IPS-20b (cell line): ENCODE measurements around the gene LPP.

Experiments used
- H3K27ac ChIP-seq: one replicate; pipeline ENCODE4 v1.5.1; 2013; ENCODE audit warnings: low read length
- H3K27me3 ChIP-seq: 2 replicates; pipeline ENCODE4 v1.6.1; 2013; ENCODE audit warnings: mild to moderate bottlenecking, low read length, inconsistent platforms; ENCODE audit not compliant: insufficient read depth
- H3K36me3 ChIP-seq: 2 replicates; pipeline ENCODE4 v1.6.1; 2013; ENCODE audit warnings: low read depth, mild to moderate bottlenecking, inconsistent platforms, low read length, moderate library complexity; ENCODE audit not compliant: insufficient read depth
- H3K4me1 ChIP-seq: 2 replicates; pipeline ENCODE4 v1.6.1; 2013; ENCODE audit warnings: mild to moderate bottlenecking, control low read depth, inconsistent platforms, low read length, moderate library complexity; ENCODE audit not compliant: insufficient read depth
- H3K4me3 ChIP-seq: 2 replicates; pipeline ENCODE4 v1.5.1; 2013; ENCODE audit warnings: mild to moderate bottlenecking, low read length, inconsistent platforms
- H3K9ac ChIP-seq: 2 replicates; pipeline ENCODE4 v1.6.1; 2013; ENCODE audit warnings: low read depth, mild to moderate bottlenecking, inconsistent platforms, low read length, moderate library complexity
- H3K9me3 ChIP-seq: 2 replicates; pipeline ENCODE4 v1.6.1; 2013; ENCODE audit warnings: mild to moderate bottlenecking, low read depth, low read length, inconsistent platforms; ENCODE audit not compliant: insufficient read depth

The LPP gene

DNA sequence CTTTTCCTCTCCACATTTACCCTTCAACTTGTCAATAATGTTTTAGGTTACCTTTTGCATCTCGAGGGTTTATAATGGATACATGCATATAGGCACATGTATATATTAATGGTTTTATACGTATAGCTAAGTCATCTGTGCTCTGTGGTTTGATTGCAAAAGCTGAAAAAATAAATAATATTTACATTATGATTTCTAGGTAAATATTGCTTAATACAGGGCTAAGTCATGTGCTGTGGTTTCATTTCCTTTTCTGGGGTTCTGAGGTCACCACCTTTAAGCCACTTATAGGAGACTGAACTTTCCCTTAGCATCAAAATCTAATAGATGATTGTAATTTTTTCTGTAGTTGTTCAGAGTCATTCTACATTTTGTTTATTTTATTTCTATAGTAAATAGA lies 33.1 kb downstream of the LPP start:
- no peak overlapping the region for H3K4me3 ChIP-seq
- no peak overlapping the region for H3K9ac ChIP-seq
- peaks cover 22% of the 10 kb centered on the region for H3K4me1 ChIP-seq
- no peaks in the 10 kb centered on the region for H3K9me3 ChIP-seq
- no peaks in the 10 kb centered on the region; the same call in 1 of the 2 replicates for H3K36me3 ChIP-seq
- H3K27ac ChIP-seq = no peak overlapping the region
- no peaks in the 10 kb centered on the region for H3K27me3 ChIP-seq

DNA sequence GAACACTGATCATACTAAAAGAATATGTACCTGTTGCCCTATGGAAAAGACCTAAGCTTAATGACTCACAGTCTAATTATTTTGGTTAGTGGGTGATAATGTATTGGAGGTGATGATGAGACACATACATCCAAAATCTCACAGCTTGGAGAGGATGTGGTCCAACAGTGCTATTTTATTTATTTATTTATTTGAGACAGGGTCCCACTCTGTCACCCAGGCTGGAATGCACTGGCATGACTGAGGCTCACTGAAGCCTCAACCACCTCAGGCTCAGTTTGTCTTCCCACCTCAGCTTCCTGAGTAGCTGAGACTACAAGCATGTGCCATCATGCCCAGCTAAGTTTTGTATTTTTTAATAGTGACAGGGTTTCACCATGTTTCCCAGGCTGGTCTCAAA lies 35.0 kb downstream of the LPP start:
- Histone ChIP-seq H3K36me3 (no peaks in the 10 kb centered on the region; the same call in 1 of the 2 replicates), H3K4me3 (no peak overlapping the region), H3K9ac (no peak overlapping the region), H3K27ac (no peak overlapping the region), H3K4me1 (peaks cover 19% of the 10 kb centered on the region), H3K27me3 (no peaks in the 10 kb centered on the region), H3K9me3 (no peaks in the 10 kb centered on the region)

DNA sequence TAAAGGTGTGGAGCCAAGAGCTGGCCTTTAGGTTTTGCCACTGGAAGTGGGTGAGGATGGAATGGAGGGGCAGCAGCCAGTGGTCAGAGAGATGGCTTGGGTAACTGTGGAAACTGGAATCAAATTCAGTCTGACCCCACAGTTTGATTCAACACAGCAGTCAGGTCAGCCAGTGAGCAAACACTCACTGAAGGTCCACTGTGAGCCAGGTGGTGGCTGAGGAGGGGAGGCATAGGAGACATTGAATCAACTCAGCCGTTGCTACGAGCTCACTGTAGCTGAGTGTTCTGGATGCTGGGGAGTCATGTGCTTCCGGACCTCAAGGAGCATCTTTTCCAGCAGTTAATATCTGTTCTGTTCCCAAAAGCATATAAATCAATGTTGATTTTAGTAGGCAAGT lies 37.5 kb downstream of the LPP start:
- H3K9me3 ChIP-seq = no peaks in the 10 kb centered on the region
- H3K27ac ChIP-seq = no peak overlapping the region
- H3K9ac ChIP-seq = no peak overlapping the region
- H3K27me3 ChIP-seq = no peaks in the 10 kb centered on the region
- H3K36me3 ChIP-seq = no peaks in the 10 kb centered on the region; the same call in 1 of the 2 replicates
- H3K4me1 ChIP-seq = peaks cover 9% of the 10 kb centered on the region
- H3K4me3 ChIP-seq = no peak overlapping the region

DNA sequence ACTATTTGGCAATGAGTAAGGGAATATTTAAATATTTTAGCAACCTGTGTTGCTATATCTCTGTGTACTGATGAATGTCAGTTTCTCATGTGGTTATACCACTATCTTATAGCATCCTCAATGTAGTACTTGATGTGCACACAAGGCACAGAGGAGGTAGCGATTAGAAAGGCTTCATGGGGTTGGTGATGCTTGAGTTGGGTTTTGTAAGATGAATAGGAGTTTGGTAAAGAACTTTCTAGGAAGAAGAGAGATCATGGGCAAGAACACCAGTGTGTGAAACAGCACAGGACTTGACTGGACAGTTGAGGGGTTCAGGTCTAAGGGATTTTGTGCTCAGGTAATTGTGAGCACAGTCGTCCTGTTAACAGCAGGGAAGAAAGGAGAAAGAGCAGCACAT lies 38.1 kb downstream of the LPP start:
- Histone ChIP-seq H3K9me3 (no peaks in the 10 kb centered on the region), H3K9ac (no peak overlapping the region), H3K27me3 (no peaks in the 10 kb centered on the region), H3K4me3 (no peak overlapping the region), H3K36me3 (no peaks in the 10 kb centered on the region; the same call in 1 of the 2 replicates), H3K4me1 (peaks cover 13% of the 10 kb centered on the region), H3K27ac (no peak overlapping the region)

DNA sequence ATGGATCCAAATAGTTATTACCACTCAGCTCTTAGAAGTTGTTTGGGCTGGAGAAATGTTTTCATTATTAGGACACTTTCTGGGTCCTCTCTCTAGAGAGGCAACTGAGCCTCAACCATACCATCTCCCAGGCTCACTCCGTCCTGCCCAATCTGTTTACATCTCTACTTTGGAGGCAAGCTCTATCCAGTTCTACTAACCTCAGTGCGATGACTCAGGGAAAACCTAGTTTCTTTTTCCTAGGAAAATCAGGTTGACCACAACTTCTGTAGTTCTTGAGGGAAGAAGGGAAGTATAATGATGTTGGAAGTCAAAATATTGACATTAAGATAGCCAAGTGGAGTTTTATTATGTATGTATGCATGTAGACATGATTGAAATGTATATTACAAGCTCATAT lies 40.4 kb downstream of the LPP start:
- no peak overlapping the region for H3K27ac ChIP-seq
- H3K36me3 ChIP-seq = no peaks in the 10 kb centered on the region; the same call in 1 of the 2 replicates
- no peak overlapping the region for H3K4me3 ChIP-seq
- H3K4me1 ChIP-seq = peaks cover 13% of the 10 kb centered on the region
- H3K9ac ChIP-seq = no peak overlapping the region
- no peaks in the 10 kb centered on the region for H3K9me3 ChIP-seq
- H3K27me3 ChIP-seq = no peaks in the 10 kb centered on the region

DNA sequence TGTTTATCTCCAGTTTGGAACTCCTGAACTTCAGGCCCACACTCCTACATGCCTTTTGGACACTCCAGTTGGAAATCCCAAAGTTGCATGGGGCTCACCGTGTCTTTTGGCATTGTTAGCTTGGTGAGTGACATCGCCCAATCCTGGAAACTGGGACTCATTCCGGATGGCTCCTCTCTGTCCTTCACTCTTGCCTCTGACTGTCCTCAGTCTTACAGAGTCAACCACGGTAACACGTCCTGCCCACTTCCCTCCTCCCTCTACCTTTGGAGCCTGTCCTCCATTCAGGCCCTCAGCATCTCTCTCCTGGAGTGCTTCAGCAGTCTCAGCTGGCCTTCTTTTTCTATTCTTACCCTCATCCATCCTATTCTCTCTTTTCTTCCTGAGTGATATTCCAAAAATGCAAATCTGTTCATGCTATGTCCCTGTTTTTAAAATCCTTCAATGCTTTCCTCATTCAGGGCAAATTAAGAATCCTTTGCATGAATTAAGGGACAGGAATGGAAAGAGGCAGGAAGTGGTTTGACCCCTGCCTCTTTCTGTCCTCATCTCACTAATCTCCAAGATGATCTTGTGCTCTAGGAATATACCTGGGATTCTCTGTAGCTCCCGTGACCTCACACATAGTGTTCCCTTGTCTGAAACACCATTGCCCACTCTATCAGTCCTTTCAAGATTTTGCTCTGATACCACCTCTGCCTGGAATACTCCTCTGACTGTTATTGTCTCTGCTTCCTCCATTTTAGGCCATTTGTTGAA lies 42.5 kb downstream of the LPP start:
- Histone ChIP-seq H3K9me3 (no peaks in the 10 kb centered on the region), H3K4me3 (no peak overlapping the region), H3K4me1 (peaks cover 13% of the 10 kb centered on the region), H3K36me3 (no peaks in the 10 kb centered on the region; the same call in 1 of the 2 replicates), H3K9ac (no peak overlapping the region), H3K27me3 (no peaks in the 10 kb centered on the region), H3K27ac (no peak overlapping the region)

DNA sequence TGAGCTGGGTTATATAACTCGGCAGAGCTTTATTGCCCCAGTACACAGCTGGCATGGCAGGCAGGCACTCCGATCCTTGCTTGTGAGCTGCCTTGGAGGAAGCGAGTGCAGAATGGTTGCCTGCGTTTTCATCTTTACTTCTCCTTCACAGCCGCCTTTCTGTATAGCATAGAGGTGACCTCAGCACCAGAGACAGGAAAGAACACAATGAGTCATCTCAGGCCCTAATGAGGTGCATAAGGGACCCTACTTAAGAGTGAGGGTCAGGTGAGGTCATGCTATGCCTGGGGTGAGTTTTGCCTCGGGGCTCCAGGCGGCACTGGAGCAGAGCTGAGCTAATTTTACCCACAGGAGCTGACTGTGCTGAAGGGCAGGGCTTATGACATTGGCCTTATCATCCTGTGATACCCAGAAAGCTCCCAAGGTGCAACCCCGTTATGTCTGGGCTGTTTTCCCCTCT lies 43.5 kb downstream of the LPP start:
- Histone ChIP-seq H3K4me3 (no peak overlapping the region), H3K9ac (no peak overlapping the region), H3K27ac (no peak overlapping the region), H3K36me3 (no peaks in the 10 kb centered on the region), H3K9me3 (no peaks in the 10 kb centered on the region), H3K4me1 (peaks cover 13% of the 10 kb centered on the region), H3K27me3 (no peaks in the 10 kb centered on the region)

DNA sequence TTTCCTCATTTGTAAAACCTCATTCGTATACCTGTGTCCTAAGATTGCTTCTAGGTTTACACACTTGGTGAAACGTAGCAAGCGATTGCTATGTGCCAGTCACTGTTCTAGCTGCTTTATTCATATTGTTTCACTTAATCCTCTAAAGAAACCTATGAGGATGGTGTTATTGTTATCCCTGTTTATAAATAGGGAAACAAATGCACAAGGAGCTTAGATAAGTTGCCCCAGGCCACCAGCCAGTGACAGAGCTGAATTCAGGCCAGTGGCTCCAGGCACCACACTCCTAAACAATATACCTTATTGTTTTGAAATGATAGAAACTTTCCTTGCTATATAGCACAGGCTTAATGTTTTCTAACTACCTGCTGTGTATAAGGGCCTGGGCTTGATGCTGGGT lies 44.0 kb downstream of the LPP start:
- Histone ChIP-seq H3K4me1 (peaks cover 13% of the 10 kb centered on the region), H3K36me3 (no peaks in the 10 kb centered on the region), H3K9ac (no peak overlapping the region), H3K27me3 (no peaks in the 10 kb centered on the region), H3K4me3 (no peak overlapping the region), H3K27ac (no peak overlapping the region), H3K9me3 (no peaks in the 10 kb centered on the region)

DNA sequence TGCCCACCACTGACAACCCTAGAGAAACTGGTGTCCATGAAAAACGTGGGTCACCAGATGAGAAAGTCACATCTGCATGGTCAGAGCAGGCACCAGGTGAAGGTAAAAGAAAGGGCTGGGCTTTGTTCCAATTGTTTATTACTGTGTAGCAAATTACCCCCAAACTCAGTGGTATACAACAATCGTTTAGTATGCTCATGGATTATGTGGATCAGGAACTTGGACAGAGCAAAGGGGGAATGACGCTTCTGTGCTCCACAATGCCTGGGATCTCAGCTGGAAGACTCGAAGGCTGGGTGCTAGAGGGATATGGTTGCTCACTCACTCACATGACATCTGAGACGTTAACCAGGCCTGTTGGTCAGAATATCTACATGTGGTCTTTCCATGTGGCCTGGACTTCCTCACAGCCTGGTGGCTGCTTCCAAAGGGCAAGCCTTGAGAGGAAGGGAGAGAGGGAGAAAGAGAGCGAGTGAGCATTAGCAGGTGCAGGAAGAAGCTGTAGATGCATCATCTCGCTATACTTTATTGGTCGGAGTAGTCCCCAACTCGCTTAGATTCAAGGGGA lies 44.9 kb downstream of the LPP start:
- H3K36me3 ChIP-seq = no peaks in the 10 kb centered on the region
- H3K27me3 ChIP-seq = no peaks in the 10 kb centered on the region
- no peak overlapping the region for H3K9ac ChIP-seq
- H3K9me3 ChIP-seq = no peaks in the 10 kb centered on the region
- no peak overlapping the region for H3K4me3 ChIP-seq
- H3K27ac ChIP-seq = no peak overlapping the region
- peaks cover 13% of the 10 kb centered on the region for H3K4me1 ChIP-seq

DNA sequence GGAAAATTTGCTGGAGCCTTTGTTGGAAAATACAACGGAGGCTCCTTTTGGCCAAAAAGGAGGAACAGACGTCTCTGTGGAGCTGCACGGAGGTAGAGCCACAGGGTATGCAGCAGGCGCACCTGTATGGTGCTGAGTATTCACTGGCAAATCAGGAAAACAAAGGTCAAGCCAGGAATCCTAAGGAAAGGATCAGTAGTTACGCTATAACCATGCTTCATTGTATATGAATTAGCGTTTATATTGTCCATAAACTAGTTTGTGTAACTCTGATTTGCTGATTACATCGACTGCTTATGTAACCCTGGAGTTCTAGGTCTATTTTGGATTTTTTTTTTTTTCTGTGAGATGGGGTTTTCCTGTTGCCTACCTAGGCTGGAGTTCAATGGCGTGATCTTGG lies 45.4 kb downstream of the LPP start:
- Histone ChIP-seq H3K9me3 (no peaks in the 10 kb centered on the region), H3K36me3 (no peaks in the 10 kb centered on the region), H3K4me3 (no peak overlapping the region), H3K4me1 (peaks cover 13% of the 10 kb centered on the region), H3K27me3 (no peaks in the 10 kb centered on the region), H3K9ac (no peak overlapping the region), H3K27ac (no peak overlapping the region)

DNA sequence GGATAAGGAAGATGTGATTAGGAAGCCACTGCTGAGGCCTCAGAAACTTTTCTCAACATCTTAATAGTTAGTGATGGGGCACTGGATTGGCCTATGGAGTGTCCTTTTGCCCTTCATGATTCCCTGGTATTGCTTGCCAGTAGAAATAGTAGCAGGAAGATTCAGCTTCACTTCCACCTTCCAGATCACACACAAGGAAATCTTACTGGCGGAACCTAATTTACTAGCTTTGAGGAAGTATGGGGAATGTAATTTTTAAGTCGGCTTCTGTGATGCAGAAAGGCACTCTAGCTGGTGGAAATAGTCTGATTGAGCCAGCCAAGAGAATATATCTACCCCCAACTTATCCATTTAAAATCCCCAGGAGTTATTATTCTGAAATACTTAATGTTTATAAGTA lies 46.5 kb downstream of the LPP start:
- H3K27me3 ChIP-seq = no peaks in the 10 kb centered on the region
- no peaks in the 10 kb centered on the region for H3K36me3 ChIP-seq
- H3K4me1 ChIP-seq = peaks cover 13% of the 10 kb centered on the region
- no peak overlapping the region for H3K9ac ChIP-seq
- no peak overlapping the region for H3K27ac ChIP-seq
- no peaks in the 10 kb centered on the region for H3K9me3 ChIP-seq
- no peak overlapping the region for H3K4me3 ChIP-seq
